ENCODE results near the gene DOHH. TPM values are rescaled to one million over a fixed set of nuclear protein-coding genes. Genes with fewer than 3 reads are reported as not detected.
A peak's percentile ranks its signal among the peaks of the same experiment; 100 is the strongest.

The DOHH gene
- total and polyA plus RNA-seq, 9 of the 15 experiments (the other 6 are each of a cell fraction or from before 2014, with no cell fraction given), result 0.14 to 47.2 (median 5.1) TPM

- no peak overlapping the region for H3K27ac ChIP-seq (ENCODE audit: extremely low read depth, low read depth, low read length)
- no peaks in the 10 kb centered on the region for H3K9me1 ChIP-seq (ENCODE audit: control insufficient read depth, insufficient read depth, low read length)
- H3K4me1 ChIP-seq (replicated peaks in 1 of 2; ENCODE audit: control insufficient read depth in 2 of 2, insufficient read depth in 2 of 2, low read length in 2 of 2), result peaks cover 7 to 46% of the 10 kb centered on the region in 2 experiments; a peak in 3 of 5 replicates
- ATAC-seq, result peak; percentile 5
- TF ChIP-seq POLR2G (IDR thresholded peaks at IDR 0.05; ENCODE audit: low read depth, low read length) (peak; percentile 21), KLF10 (CRISPR knock-in tag; IDR thresholded peaks at IDR 0.05) (no peak), SUPT5H (IDR thresholded peaks at IDR 0.05) (peak; percentile 21; the same call in 1 of the 2 replicates), MYNN (IDR thresholded peaks at IDR 0.05) (0 out of 2 replicates have a peak, but pooled peaks have one; percentile 37), MYNN (CRISPR knock-in tag; IDR thresholded peaks at IDR 0.05) (no peak), PTBP1 (IDR thresholded peaks at IDR 0.05; ENCODE audit: low read depth, low read length) (0 out of 2 replicates have a peak, but pooled peaks have one; percentile 38)
- no peak overlapping the region for H3K9ac ChIP-seq (ENCODE audit: insufficient read depth in 1 of 2, low read depth in 2 of 2, low read length in 2 of 2)
- H3K4me3 ChIP-seq, result no peak overlapping the region
- no TSS peak for BruUV-seq (replicated peaks)
- H4K20me1 ChIP-seq (replicated peaks; ENCODE audit: control insufficient read depth, insufficient read depth, low read length), result 0 out of 2 replicates have a peak, but pooled peaks cover 5% of the 10 kb centered on the region
- DNase-seq (ENCODE audit: extremely low read depth in 1 of 4, low spot score in 3 of 4), result no peak
- H3K27me3 ChIP-seq (ENCODE audit: control insufficient read depth in 2 of 2, insufficient read depth in 2 of 2, low read length in 2 of 2), result no peaks in the 10 kb centered on the region
- ChIA-PET CTCF (ENCODE audit: low intra/inter-chr PET ratio) (interaction anchor here (0.7 kb wide), 1 partner anchor 21 kb away, joined by 3 read pairs; no protein-coding TSS in a partner anchor), POLR2A (interaction anchor here (1.1 to 3.1 kb wide), 3 partner anchors 10 to 20 kb away, joined by 5 to 15 read pairs (median 8); partner anchors contain the start of gene MFSD12)
- WGBS (ENCODE audit: insufficient coverage, low coverage, missing lambda C conversion rate), result 69% methylated on average over 12 of the region's 13 CpGs
- no peaks in the 10 kb centered on the region for H3K79me2 ChIP-seq (ENCODE audit: control insufficient read depth, insufficient read depth, low read length)
- H2AFZ ChIP-seq (ENCODE audit: low read depth, low read length), result no peak overlapping the region
- H3K9me3 ChIP-seq (replicated peaks; ENCODE audit: control insufficient read depth, insufficient read depth, low read depth, low read length), result no peaks in the 10 kb centered on the region
- intact Hi-C loops (cut with micrococcal nuclease) (no loop called here), in situ Hi-C loops (cut with MboI) (no loop called here)
- peaks cover 40% of the 10 kb centered on the region; the same call in 2 of the 3 replicates for H3K36me3 ChIP-seq (ENCODE audit: control insufficient read depth, insufficient read depth, low read length)
- no peak overlapping the region for H3K4me2 ChIP-seq (ENCODE audit: insufficient read depth, low read length)
- no peak for FAIRE-seq
These were observed 36.6 kb upstream of the DOHH start for GRCh38 chr19:3537101-3537437.
